ENCODE results near the gene RELN.
"Not testable (repeated sequence)": the region's sequence is repeated elsewhere in the genome, so short reads cannot be mapped to it uniquely, and the experiment has no call there.

The RELN gene

GRCh38 chr7:103541026-103541425 is 448.4 kb downstream of the RELN start:
- DNase-seq: no peak

- no peak for DNase-seq
Observed at GRCh38 chr7:103540338-103540737, 449.1 kb downstream of the RELN start.

- DNase-seq: no peak
Observed at GRCh38 chr7:103539875-103540274, 449.6 kb downstream of the RELN start.

- DNase-seq: no peak
Observed at GRCh38 chr7:103538964-103539709, 450.3 kb downstream of the RELN start.

- no peak for DNase-seq
Observed at GRCh38 chr7:103533761-103534160, 455.7 kb downstream of the RELN start.

DNA sequence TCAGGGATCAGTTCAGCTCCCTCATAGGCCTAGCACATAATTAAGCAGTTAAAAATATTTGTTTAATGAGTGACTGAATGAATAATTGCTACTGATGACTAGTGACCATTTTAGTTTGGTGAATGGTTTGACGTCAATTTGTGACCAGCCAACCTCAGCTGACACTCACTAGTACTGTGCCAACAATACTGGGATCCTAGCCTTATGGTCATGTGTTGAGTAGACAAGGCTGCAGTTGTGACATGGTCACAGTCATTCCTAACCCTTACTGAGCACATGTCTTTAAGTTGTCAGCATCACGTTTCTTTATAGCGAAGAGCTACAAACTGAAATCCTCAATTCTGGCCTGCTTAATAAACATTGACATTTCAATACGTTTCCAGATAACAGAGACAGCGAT is 456.5 kb downstream of the RELN start:
- DNase-seq: no peak

- DNase-seq: no peak
Observed at GRCh38 chr7:103528152-103528551, 461.3 kb downstream of the RELN start.

GRCh38 chr7:103525937-103526336 is 463.5 kb downstream of the RELN start:
- DNase-seq: no peak

DNA sequence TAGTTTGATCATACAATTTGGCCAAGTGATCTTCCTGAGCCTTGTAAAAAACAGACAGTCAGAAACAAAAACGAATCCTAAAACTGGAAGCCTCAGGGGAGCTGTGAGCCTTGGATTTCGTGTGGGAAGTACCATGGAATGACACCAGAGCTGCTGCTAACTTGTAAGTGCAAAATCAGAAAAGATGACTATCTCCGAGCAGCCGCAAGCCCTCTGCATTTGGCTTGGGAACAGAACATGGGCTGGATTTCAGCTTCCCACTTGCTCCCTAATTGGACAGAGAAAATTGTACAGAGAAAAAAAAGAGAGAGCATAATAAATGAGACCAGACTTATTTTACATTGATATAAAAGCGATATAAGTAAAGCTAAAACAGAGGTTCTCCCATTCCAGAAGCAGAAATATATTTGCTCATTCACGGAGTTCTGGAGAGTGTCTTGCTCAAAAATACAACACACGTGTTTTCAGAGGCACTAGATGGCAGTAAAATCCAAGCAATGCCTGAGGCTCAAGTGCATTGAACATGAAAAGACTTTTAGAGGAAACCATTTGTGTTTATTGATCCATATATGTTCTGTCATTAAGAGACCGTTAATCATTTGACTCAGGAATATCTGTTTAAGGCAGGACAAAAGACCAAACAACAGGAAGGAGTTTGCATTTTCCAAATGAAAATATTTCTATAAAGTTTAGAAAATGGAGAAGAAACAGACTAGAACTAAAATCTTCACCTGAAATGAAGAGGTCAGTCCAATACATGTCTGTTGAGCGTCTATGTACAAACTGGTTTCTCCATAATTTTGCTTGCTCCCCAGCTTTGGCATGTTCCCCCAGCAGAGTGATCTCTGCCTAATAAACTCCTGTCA is 465.2 kb downstream of the RELN start:
- DNase-seq: peak; percentile 19

DNA sequence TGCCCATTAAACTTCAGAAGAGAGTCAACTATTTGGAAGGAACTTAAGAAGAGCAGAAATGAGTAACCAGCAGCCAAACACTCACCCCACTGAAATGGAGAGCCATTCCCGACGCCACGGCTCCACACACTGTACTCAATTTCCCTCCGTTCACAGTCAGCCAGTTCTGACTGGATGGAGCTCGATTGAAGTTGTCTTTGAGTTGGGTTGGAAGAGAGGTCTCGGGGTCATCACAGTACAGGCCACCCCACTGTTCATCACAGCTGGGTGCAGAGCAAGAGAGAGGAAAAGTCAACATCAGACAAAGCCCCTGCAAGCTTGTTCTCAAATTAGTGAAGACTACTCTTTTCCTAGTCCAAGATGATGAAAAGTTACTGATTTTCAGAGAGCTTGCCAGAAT is 467.5 kb downstream of the RELN start:
- no peak for DNase-seq

GRCh38 chr7:103504505-103505135 is 484.8 kb downstream of the RELN start:
- no peak for DNase-seq

DNA sequence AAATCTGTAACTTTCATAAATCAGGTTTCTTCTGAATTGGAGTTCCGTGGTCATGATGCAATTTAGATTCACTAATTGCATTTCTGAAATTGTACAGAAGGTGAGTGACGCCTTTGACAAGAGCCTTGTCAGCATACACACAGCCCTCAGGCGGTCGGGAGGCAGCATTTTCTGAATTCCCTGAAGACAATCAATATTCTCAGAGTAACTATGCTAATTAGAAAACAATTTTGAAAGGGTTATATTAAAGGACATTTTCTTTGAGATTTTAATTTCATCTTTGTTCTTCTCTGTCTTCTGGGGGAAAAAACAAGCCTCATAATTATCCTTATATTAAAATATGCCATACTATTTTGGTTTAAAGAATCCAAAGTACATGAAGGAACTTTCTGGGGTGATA is 488.3 kb downstream of the RELN start:
- DNase-seq: no peak

DNA sequence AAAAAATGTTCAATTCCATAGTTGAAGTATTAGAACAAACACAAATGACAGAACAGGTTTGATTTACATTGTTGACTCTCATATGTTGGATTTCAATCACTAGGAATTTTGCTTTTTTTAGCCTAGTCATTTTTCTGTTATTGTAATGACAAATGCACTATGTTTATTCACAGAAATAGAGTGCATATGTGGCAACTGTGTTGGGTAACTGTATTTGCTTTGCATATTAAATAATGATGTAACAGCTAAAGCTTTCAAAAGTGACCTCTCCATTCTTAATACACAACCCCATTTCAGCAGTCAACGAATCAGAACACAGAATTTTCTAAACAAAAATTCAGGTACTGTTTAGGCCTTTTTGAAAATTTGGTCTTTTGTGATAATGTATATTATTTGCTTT is 489.5 kb downstream of the RELN start:
- no peak for DNase-seq

DNA sequence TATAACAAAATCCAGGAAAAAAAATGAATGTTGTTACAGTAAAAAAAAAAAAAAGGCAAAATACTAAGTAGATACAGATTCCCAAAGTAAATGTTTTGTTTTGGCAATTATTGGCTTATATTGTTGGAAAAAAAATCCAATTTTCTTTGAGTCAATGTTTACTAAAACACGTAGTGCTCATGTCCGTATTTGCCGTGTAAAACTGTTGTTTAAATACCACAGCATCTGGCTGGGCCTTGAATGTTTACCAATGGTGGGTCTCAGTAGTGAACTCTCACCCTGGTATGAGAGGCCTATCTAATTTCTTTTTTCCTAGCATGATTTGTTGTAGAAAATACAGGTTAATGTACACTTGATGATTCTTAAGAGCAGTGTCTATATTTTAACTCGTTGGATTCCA is 502.0 kb downstream of the RELN start:
- DNase-seq: no peak

- DNase-seq: not testable (repeated sequence)
Observed at GRCh38 chr7:103486873-103487272, 502.6 kb downstream of the RELN start.

DNA sequence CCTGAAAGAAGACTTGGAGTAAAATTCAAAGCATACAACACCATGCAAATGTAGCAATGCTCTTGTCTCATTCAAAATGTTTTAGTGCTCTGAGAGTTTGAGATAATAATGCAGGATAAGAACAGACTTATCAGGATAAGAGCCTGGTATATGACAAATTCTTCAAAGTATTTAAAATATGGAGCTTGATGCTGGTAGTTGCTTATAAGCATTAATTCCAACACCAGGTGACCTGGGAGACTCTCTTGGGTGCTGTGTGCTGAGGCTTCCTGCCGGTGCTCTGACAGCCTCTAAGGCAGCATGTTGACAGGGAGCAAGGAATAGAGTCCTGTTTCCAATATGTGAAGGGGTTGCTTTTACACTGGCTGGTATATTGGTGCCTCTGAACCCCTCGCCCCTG is 508.7 kb downstream of the RELN start:
- no peak for DNase-seq

DNA sequence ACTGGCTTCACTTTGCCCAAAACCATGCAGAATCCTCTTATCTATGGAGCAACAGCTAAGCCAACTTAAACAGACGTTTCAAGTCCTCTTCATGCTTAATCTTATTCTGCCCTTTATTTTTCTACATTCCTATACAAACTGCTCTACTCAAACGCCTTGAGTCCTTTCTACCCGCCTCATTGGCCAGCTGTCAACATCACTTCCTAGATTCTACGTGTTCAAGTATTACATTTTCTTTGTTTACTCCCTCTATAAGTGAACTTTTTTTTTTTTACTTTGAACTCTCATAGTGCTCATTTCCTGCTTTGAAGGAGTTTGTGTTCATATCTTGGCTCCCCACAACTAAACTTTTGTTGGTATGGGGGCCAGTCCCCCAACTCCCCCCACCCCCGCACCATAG is 514.5 kb downstream of the RELN start:
- no peak for DNase-seq

DNA sequence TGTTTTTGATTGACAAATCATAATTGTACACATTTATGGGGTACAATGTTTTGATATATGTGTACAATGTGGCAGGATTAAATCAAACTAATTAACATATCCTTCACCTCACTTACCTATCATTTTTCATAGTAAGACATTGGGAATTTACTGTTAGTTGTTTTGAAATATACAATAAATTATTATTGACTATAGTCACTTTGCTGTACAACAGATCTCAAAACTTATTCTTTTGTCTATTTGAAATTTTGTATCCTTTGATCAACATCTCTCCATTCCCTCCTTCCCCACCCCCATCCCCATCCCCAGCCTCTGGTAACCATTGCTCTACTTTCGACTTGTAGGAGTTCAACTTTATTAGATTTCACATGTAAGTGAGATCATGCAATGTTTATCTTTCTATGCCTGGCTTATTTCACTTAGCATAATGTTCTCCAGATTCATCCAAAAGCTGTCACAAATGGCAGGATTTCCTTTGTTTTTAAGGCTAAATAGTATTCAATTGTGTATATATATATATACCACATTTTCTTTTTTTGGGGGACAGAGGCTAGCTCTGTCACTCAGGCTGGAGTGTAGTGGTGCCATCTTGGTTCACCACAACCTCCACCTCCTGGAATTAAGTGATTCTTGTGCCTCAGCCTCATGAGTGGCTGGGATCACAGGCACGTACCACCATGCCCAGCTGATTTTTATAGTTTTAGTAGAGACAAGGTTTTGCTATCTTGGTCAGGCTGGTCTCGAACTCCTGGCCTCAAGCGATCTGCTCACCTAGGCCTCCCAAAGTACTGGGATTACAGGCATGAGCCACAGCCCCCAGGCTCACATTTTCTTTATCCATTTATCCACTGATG is 520.1 kb downstream of the RELN start:
- no peak for DNase-seq

- no peak for DNase-seq
Observed at GRCh38 chr7:103466814-103467213, 522.6 kb downstream of the RELN start.

GRCh38 chr7:103462358-103462757 is 527.1 kb downstream of the RELN start:
- no peak for DNase-seq

- DNase-seq: peak; percentile 79
Observed at GRCh38 chr7:103447073-103447960, 542.1 kb downstream of the RELN start.

- DNase-seq: peak; percentile 65
Observed at GRCh38 chr7:103446049-103446520, 543.4 kb downstream of the RELN start, which contains the start of gene SLC26A5. TSS of gene SLC26A5 (minus strand) at chr7:103446207. CDS start at chr7:103421514, 24,693 bp downstream.

Measured in NCI-H1105 (cell line).